GM08714 (cell line): ENCODE results near the gene C21orf91.
"Not testable (repeated sequence)": the region's sequence is repeated elsewhere in the genome, so short reads cannot be mapped to it uniquely, and the experiment has no call there.

ENCODE experiments used
- H3K4me3 ChIP-seq: fragments of 200-500 bp; sonication (Bioruptor generic); 2 replicates; pipeline ENCODE4 v1.5.1; 2014; ENCODE audit warnings: mild to moderate bottlenecking, low read length, inconsistent platforms
- ZNF274 ChIP-seq: IDR thresholded peaks from 2 replicates; pipeline ENCODE4 v1.6.1; 2012; ENCODE audit warnings: mild to moderate bottlenecking, low read depth, low read length

C21orf91 gene

DNA sequence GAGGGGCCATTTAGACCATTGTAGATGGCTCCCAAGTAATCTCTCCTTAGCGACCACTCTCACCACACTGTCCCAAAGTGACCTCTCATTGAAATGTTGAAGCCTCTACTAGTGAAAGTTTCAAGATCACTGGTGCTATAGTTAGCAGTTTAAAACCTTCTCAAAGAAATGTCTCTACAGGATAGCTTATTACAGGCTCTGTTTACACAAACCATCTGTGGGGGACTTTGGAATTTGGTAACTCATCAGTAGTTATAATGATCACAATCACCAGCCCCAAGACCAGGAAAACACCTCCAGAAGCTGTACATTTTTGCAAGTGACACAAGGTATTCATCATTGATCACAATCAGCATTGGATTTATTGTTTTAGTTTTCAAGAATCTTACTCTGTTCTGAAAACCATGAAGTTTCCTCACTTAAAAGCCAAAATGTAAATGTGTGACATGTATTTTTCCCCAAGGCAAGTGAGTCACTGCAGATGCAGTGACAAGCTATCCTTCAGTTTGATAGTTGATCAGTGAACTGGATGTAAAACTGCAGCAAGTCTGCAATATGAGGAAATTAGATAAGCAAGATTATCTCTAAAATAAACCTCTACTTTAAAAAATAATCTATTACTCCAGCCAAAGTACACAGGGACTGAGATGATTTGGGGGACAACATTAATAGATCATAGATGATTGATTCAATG, 41.9 kb downstream of the C21orf91 start:
- H3K4me3 ChIP-seq: no peak overlapping the region
- no peak for TF ChIP-seq ZNF274

DNA sequence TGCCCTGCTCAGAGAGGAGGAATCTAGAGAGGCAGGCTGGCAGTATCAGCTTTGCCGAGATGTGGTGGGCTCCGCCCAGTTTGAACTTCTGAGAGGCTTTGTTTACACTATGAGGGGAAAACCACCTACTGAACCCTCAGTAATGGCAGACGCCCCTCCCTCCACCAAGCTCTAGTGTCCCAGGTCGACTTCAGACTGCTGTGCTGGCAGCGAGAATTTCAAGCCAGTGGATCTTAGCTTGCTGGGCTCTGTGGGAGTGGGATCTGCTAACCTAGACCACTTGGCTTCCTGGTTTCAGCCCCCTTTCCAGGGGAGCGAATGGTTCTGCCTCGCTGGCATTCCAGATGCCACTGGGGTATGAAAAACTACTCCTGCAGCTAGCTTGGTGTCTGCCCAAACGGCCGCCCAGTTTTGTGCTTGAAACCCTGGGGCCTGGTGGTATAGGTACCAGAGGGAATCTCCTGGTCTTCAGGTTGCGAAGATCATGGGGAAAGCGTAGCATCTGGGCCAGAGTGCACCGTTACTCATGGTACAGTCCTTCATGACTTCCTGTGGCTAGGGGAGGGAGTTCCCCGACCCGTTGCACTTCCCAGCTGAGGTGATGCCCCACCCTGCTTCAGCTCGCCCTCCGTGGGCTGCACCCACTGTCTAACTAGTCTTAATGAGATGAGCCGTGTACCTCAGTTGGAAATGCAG, 43.6 kb downstream of the C21orf91 start:
- no peak overlapping the region for H3K4me3 ChIP-seq

DNA sequence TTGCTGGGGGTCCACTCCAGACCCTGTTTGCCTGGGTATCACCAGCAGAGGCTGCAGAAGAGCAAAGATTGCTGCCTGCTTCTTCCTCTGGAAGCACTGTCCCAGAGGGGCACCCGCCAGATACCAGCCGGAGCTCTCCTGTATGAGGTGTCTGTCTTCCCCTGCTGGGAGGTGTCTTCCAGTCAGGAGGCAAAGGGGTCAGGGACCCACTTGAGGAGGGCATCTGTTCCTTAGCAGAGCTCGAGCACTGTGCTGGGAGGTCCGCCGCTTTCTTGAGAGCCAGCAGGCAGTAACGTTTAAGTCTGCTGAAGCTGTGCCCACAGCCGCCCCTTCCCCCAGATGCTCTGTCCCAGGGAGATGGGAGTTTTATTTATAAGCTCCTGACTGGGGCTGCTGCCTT, 44.1 kb downstream of the C21orf91 start:
- H3K4me3 ChIP-seq: not testable (repeated sequence)

More for the DNA sequence above, 43.6 kb downstream of the C21orf91 start:
- no peak for TF ChIP-seq ZNF274

DNA sequence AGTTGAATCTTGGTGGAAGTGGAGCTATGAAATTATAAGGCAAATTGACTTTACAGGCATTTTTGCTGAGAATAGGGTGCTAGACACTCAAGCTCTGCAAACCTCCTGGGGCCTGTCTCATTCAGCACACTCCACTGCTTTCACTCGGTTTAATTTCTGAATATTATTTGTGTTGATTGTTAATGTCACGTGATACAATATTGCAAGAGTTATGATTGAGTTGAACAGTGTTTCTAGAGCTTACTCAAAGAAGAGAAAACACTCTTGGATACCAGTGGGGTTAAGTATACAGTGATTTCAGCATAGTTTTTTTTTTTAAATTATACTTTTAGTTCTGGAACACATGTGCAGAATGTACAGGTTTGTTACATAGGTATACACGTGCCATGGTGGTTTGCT, 49.7 kb downstream of the C21orf91 start:
- H3K4me3 ChIP-seq: no peak overlapping the region
- no peak for TF ChIP-seq ZNF274

DNA sequence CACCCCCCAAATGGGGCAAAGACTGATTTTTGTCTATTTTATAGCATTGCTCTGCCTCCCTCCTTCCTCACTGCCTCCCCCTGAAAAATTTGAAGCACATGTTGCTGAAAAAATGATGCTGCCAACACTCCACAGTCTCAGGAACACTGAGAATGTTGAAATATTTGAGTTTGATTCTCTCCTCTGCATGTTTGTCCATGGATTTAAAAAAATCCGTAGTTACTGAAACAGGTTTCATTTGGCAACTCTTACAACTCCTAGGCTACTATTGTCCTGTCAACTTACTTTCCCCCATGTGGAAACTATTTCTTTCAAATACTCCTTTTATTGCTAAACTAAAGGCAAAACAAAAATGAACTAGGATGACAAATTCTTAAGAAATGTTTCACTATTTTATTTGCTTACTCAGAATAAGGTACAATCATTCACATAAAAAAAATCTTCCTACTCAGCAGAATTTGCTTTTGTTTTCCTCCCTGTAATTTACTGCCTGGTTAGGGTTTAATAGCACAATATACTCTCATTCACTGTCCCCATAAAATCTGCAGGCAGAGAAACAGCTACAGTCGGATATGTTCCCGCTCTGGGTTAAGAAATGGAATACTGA, 50.2 kb downstream of the C21orf91 start:
- H3K4me3 ChIP-seq: no peak overlapping the region
- no peak for TF ChIP-seq ZNF274

DNA sequence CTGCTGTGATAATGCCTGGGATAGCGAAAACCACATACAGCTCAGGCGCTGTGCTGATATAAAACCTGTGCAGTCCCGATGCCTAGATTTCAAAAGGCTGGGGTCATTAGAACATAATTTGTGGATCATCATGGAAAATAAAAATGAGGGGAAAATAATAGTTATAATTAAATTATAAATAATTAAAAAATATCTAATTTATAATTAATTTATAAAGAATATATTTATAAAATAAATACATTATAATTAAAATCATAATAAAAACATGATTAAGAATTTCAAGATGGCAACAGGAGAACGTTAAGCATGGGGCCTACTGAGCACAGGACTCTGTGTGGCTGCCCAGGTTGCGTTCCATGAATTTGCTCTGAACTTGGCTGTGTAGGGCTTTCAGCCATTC, 53.9 kb downstream of the C21orf91 start:
- TF ChIP-seq ZNF274: no peak
- no peak overlapping the region for H3K4me3 ChIP-seq

DNA sequence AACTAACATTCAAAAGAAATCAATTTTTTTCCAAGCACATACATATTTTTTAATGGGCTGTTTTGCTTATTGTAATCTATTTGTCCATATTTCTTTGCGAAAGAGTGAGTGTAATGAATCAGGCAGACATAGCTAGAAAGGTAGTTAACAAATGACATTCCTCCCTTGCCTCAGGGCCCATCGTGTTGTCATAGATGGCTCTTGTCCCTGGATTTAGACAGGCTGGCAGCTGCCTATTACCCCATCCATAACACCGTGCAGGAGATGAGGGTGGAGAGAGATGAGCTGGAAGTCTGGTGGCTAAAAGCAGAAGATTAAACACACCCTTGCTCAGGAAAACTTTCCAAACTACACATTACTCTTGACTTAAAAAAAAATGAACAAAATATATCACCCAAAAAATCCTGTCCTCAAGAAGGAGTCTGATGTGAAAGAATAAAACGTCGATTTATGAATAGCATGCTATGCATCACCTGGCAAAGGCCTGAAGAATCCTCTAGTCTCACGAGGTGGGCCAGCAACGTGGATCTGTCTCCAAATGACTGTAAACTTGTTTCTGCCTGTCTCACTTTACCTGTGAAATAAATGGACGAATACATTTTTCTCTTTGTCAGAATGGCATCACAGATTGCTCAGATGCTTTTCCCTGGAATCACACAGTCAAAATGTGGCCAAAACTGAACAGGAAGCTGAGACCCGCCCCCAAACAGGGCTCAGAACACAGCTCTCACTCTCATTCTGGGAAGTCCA, 55.7 kb downstream of the C21orf91 start:
- TF ChIP-seq ZNF274: no peak
- no peak overlapping the region for H3K4me3 ChIP-seq

DNA sequence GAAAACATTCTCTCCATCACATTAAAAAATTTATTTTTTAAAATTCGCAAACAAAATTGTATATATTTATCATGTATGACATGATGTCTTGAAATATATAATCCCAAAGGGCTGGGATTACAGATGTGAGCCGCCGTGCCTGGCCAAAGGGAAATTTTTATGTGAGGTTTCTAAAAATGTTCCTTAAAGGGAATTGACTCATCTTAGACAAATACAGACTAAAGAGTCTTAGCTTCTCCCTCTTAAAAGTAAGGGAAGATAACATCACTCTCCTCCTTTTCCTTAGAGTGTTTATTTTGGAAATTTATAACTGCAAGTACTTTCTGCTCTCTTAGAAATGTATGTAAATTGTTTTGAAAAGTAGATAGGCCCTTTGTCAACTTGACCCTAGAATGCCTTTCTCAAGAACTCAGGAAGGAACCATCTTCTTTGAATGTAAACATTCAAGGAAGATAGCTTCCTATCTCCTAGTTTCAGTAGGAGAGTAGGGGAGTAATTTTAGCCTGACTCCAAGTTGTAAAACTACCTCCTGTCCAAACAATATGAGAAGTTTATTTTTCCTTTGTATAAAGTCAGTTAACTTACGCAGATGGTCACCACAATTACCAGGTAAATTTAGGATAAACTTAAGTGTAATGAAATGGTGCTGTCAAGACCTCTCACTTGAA, 59.5 kb downstream of the C21orf91 start:
- no peak for TF ChIP-seq ZNF274
- no peak overlapping the region for H3K4me3 ChIP-seq

DNA sequence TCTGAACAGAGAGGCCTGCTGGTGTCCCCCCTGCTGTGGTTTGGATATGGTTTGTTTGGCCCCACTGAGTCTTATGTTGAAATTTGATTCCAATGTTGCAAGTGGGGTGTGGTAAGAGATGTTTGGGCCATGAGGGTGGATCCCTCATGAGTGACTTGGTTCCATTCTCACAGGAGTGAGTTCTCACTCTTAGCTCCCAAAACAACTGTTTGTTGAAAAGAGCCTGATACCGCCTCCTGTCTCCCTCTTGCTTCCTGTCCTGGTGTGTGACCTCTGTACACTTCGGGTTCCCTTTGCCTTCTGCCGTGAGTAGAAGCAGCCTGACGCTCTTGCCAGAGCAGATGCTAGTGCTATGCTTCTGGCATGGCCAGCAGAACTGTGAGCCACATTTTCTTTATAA, 60.5 kb downstream of the C21orf91 start:
- H3K4me3 ChIP-seq: no peak overlapping the region
- no peak for TF ChIP-seq ZNF274

DNA sequence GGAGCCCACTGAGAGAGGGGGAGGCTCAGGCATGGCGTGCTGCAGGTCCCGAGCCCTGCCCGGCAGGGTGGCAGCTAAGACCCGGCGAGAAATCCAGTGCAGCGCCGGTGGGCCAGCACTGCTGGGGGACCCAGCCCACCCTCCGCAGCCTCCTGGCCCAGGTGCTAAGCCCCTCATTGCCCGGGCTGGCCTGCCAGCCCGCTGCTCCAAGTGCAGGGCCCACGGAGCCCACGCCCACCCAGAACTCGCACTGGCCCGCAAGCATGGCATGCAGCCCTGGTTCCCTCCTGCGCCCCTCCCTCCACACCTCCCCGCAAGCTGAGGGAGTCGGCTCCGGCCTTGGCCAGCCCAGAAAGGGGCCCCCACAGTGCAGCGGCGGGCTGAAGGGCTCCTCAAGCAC, 61.5 kb downstream of the C21orf91 start:
- no peak overlapping the region for H3K4me3 ChIP-seq
- no peak for TF ChIP-seq ZNF274

DNA sequence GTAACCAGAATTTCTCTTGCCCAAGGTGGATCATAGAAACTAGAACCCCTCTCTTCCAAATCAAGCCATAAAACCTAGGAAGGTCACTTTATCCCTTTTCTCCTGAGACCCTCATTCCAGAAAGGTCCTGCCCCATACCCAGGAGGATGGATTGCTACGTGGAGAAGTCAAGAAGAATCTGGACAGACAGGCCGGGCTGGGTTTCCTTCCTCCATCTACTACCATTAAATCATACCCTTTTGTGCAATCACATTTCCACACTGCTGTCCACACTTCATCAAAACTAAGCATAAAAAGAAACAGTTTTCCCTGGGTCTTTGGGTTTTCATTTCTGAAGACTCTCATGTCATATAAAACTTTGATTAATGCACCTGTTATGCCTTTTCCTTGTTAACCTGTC, 65.4 kb downstream of the C21orf91 start:
- no peak overlapping the region for H3K4me3 ChIP-seq
- no peak for TF ChIP-seq ZNF274

DNA sequence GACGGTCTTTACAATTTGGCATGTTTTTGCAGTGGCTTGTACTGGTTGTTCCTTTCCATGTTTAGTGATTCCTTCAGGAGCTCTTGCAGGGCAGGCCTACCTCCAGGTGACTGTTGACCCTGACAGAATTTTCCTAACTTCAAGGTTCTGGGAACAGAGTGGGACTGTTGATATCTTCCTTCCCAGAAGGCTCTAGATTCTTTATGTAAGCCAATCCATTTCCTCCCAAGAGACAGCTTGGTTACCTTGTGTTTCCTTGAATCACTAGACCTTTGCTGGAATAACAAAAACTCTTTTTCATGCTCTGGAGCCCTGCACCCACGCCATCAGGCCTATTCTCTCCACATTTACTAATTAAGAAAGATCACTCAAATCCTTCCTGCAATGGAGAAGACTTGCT, 67.0 kb downstream of the C21orf91 start:
- H3K4me3 ChIP-seq: no peak overlapping the region
- TF ChIP-seq ZNF274: no peak

DNA sequence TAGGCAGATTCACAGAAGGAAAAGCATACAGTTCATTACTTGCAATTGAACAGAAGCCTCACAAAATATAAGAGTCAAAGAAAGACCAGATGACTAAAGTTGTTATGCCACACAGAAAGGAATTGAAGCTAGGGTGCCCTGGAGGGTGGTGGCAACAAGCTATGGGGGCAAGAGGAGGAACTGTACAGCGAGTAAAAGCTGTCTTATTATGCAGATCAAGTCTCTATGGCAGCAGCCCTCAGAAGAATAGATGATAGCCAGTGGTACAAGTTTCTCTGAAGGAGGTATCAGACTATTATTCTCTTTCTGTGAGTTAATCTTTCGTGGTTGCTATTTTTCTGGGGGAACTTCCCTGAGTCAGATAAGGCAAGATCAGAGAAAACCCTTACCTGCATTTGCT, 72.2 kb downstream of the C21orf91 start:
- no peak for TF ChIP-seq ZNF274
- no peak overlapping the region for H3K4me3 ChIP-seq

DNA sequence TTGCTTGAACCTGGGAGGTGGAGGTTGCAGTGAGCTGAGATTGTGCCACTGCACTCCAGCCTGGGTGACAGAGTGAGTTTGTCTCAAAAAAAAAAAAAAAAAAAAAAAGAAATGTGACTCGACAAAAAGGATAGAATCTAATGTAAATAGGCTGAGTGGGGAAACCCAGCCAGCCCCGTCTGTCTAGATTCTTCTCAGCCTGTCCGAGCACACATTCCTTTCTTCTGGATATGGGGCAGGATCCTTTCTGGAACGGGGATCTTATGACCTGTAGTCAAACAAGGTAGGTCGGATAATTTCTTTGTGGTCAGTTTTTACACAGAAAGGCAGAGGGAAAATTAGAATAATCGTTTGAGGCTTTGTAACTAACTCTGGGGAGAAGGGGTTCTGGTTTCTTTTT, 74.1 kb downstream of the C21orf91 start:
- no peak overlapping the region for H3K4me3 ChIP-seq
- TF ChIP-seq ZNF274: no peak
